ENCODE measurements around the gene TSHZ2. TPM values are rescaled to one million over a fixed set of nuclear protein-coding genes. Genes with fewer than 3 reads are reported as not detected.

Gene TSHZ2
- total RNA-seq, 1 donor from 2014 or later, result 51.9 TPM

DNA sequence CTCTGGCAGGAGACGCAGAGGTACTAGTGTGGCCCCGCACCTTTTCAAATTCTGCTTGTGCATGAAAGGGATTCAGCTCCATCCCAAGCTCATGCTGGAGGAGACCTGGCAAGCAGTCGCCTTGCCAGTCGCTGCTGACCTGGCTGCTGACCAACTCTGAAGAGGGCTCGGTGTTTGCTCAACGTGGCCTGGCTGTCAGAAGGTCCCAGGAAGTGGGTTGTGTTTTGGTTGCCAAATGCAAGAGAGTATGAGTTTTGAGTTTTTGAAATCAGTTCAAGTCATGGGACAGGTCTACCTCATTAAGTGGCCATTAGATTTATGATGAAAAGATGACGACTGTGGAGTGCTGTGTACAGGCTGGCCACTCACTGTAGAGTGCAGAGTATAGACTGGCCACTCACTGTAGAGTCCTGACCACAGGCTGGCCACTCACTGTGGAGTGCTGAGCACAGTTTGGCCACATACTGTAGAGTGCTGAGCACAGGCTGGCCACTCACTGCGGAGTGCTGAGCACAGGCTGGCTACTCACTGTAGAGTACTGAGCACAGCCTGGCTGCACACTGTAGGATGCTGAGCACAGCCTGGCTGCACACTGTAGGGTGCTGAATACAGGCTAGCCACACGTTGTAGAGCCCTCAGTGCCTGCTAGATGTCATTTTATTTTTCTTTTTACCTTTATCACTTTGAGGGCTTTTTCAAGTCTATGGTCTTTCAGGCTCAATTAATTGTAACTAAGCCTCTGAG lies 427.6 kb downstream of the TSHZ2 start:
- intact Hi-C loops (cut with DNase I), result loop anchor here (10.0 kb wide), 1 partner anchor 1685 kb away; no protein-coding TSS in a partner anchor
- Histone ChIP-seq H3K4me1 (no peaks in the 10 kb centered on the region), H3K27ac (no peak overlapping the region), H3K27me3 (no peaks in the 10 kb centered on the region), H3K4me3 (no peak overlapping the region), H3K36me3 (no peaks in the 10 kb centered on the region), H3K9me3 (no peaks in the 10 kb centered on the region)
- no peak for TF ChIP-seq CTCF (IDR thresholded peaks at IDR 0.05)
- no peak for DNase-seq (ENCODE audit: low spot score in 2 of 2)

GRCh38 chr20:53402233-53403005 lies 430.3 kb downstream of the TSHZ2 start:
- H3K27me3 ChIP-seq, result no peaks in the 10 kb centered on the region
- no peaks in the 10 kb centered on the region for H3K4me1 ChIP-seq
- no peak for DNase-seq (ENCODE audit: low spot score in 2 of 2)
- no peak overlapping the region for H3K27ac ChIP-seq
- TF ChIP-seq CTCF (IDR thresholded peaks at IDR 0.05), result no peak
- no peaks in the 10 kb centered on the region for H3K9me3 ChIP-seq
- no peak overlapping the region for H3K4me3 ChIP-seq
- intact Hi-C loops (cut with DNase I), result no loop called here
- no peaks in the 10 kb centered on the region for H3K36me3 ChIP-seq

DNA sequence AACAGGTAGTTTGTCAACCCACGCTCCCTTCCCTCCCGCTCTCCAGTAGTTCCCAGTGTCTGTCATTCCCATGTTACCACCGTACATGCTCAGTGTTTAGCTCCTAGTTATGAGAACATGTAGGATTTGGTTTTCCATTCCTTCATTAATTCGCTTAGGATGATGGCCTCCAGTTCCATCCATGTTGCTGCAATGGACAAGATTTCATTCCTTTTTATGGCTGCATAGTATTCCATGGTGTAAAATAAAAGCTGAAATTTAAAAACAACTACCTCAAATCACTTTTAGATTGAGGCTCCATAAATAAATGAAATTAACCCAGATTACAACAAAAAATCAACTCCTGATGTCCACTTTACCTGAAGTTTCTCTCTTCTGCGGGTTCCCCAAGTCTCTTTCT lies 430.9 kb downstream of the TSHZ2 start:
- no peak for DNase-seq (ENCODE audit: low spot score in 2 of 2)
- no peak for TF ChIP-seq CTCF (IDR thresholded peaks at IDR 0.05)
- no peaks in the 10 kb centered on the region for H3K4me1 ChIP-seq
- H3K36me3 ChIP-seq, result no peaks in the 10 kb centered on the region
- intact Hi-C loops (cut with DNase I), result no loop called here
- no peaks in the 10 kb centered on the region for H3K9me3 ChIP-seq
- H3K27me3 ChIP-seq, result no peaks in the 10 kb centered on the region
- no peak overlapping the region for H3K4me3 ChIP-seq
- no peak overlapping the region for H3K27ac ChIP-seq

DNA sequence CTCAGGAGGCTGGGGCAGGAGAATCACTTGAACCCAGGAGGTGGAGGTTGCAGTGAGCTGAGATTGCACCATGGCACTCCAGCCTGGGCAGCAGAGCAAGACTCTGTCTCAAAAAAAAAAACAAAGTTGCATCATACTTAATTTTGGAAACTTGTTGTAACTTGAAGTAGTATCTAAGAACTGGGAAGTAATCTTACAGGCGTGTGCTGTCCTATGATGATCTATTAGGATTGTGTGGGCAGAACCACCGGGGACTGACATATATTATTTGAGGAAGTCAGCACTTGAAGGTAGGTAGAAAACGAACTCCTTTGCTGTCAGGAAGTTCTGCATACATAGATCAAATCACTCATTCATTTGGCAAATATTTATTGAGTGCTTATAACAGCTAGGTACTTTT lies 433.0 kb downstream of the TSHZ2 start:
- Histone ChIP-seq H3K9me3 (no peaks in the 10 kb centered on the region), H3K36me3 (no peaks in the 10 kb centered on the region)

DNA sequence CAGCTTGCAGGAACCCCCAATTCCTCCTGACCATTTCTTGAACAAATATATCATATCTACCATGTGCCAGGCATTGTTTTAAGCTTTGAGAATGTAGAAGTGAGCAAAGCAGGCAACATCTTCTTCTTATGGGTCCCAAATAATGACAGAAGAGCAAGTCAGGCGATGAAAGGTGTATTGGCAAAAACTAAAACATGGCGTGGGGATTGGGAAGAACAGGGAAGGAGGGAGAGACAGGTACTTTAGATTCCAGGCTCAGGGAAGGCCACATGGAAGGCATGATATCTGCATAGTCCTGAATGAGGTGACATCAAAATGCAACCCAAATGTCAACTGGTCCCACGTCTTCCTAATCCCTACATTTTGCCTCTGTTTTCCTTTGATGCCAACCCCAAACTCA lies 434.4 kb downstream of the TSHZ2 start:
- Histone ChIP-seq H3K27me3 (no peaks in the 10 kb centered on the region), H3K27ac (no peak overlapping the region), H3K9me3 (no peaks in the 10 kb centered on the region), H3K4me3 (no peak overlapping the region), H3K4me1 (no peaks in the 10 kb centered on the region), H3K36me3 (no peaks in the 10 kb centered on the region)
- intact Hi-C loops (cut with DNase I), result no loop called here
- no peak for DNase-seq (ENCODE audit: low spot score in 2 of 2)
- no peak for TF ChIP-seq CTCF (IDR thresholded peaks at IDR 0.05)

More for the DNA sequence above, 433.0 kb downstream of the TSHZ2 start:
- TF ChIP-seq CTCF (IDR thresholded peaks at IDR 0.05), result no peak
- no peak for DNase-seq (ENCODE audit: low spot score in 2 of 2)
- no peaks in the 10 kb centered on the region for H3K27me3 ChIP-seq
- no peaks in the 10 kb centered on the region for H3K4me1 ChIP-seq
- H3K4me3 ChIP-seq, result no peak overlapping the region
- no peak overlapping the region for H3K27ac ChIP-seq
- intact Hi-C loops (cut with DNase I), result no loop called here

Measured in ascending aorta (tissue), 2 donors.